A549 (cell line): ENCODE results near the gene ANKRD11.

ENCODE experiments used
- CTCF ChIP-seq: fragments of >200 bp; sonication (Bioruptor Twin); formaldehyde crosslinking; IDR thresholded peaks from 3 replicates; pipeline ENCODE4 v1.5.1; 2016
- HMGXB4 ChIP-seq: fragments of 250-450 bp; sonication (Bioruptor Pico); IDR thresholded peaks from 2 replicates; pipeline ENCODE4 v1.5.0; 2021; ENCODE audit warnings: mild to moderate bottlenecking, moderate library complexity, borderline replicate concordance
- POLR2A ChIP-seq: IDR thresholded peaks from 2 replicates; pipeline ENCODE4 v1.6.1; 2012; ENCODE audit warnings: mild to moderate bottlenecking, low read length
- ZFP36 ChIP-seq: fragments of 450-650 bp; IDR thresholded peaks from 2 replicates; pipeline ENCODE4 v1.6.1; 2014; ENCODE audit warnings: borderline replicate concordance; ENCODE audit not compliant: partially characterized antibody
- TF ChIP-seq, protein P1 (sequence below): fragments of 200-600 bp; sonication (generic); IDR thresholded peaks from 2 replicates; pipeline ENCODE4 v1.6.1; 2016; ENCODE audit warnings: antibody characterized with exemption, mild to moderate bottlenecking, moderate library complexity

DNA sequence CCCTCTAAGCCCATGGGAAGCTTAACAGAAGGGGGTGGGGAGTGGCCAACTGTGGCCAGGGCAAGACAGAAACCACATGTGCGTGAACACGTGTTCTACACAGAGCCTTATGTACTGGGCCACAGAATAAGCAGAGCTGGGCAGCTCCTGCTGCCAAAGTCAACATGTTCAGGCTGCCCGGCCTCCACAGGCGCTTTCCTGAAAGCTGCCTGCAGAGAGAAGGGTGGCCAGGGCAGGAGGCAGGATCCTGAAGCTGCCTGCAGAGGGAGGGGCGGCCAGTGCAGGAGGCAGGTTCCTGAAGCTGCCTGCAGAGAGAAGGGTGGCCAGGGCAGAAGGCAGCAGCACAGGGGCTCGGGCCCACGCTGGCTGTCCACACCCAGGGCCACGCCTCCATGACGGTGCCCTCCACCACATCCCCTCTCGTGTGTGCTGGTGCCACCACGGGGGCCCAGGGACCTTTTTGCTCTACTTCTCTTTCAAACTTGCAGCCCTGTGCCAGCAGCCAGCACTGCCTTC lies 79.5 kb downstream of the ANKRD11 start:
- TF ChIP-seq CTCF (no peak), ZFP36 (no peak), POLR2A (no peak), HMGXB4 (no peak)
- TF ChIP-seq, protein P1, sequence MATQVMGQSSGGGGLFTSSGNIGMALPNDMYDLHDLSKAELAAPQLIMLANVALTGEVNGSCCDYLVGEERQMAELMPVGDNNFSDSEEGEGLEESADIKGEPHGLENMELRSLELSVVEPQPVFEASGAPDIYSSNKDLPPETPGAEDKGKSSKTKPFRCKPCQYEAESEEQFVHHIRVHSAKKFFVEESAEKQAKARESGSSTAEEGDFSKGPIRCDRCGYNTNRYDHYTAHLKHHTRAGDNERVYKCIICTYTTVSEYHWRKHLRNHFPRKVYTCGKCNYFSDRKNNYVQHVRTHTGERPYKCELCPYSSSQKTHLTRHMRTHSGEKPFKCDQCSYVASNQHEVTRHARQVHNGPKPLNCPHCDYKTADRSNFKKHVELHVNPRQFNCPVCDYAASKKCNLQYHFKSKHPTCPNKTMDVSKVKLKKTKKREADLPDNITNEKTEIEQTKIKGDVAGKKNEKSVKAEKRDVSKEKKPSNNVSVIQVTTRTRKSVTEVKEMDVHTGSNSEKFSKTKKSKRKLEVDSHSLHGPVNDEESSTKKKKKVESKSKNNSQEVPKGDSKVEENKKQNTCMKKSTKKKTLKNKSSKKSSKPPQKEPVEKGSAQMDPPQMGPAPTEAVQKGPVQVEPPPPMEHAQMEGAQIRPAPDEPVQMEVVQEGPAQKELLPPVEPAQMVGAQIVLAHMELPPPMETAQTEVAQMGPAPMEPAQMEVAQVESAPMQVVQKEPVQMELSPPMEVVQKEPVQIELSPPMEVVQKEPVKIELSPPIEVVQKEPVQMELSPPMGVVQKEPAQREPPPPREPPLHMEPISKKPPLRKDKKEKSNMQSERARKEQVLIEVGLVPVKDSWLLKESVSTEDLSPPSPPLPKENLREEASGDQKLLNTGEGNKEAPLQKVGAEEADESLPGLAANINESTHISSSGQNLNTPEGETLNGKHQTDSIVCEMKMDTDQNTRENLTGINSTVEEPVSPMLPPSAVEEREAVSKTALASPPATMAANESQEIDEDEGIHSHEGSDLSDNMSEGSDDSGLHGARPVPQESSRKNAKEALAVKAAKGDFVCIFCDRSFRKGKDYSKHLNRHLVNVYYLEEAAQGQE: no peak
